Mucosa of descending colon (tissue), 3 donors: ENCODE results near the gene ADGRV1. TPM values are rescaled to one million over a fixed set of nuclear protein-coding genes. Genes with fewer than 3 reads are reported as not detected.
"Not testable (repeated sequence)": the region's sequence is repeated elsewhere in the genome, so short reads cannot be mapped to it uniquely, and the experiment has no call there.

ENCODE experiments used
- ATAC-seq: fragments of 200-7000 bp; cut with Tn5 transposase; one replicate; pipeline ENCODE4 v1.9.1; 2020; ENCODE audit warnings: mild to moderate bottlenecking, moderate library complexity
- DNase-seq, 3 donors: peaks; one replicate each; pipeline ENCODE4 v3.0.0-alpha.2; 2020
- H3K36me3 ChIP-seq: fragments of 200-600 bp; one replicate; pipeline ENCODE4 v1.8.0; 2021; ENCODE audit warnings: low read depth, mild to moderate bottlenecking
- H3K4me1 ChIP-seq: fragments of 200-600 bp; one replicate; pipeline ENCODE4 v1.8.0; 2021; ENCODE audit warnings: low read depth, mild to moderate bottlenecking
- H3K4me3 ChIP-seq: fragments of 200-600 bp; one replicate; pipeline ENCODE4 v1.8.0; 2021; ENCODE audit warnings: mild to moderate bottlenecking
- H3K9me3 ChIP-seq: fragments of 200-600 bp; one replicate; pipeline ENCODE4 v1.8.0; 2021; ENCODE audit warnings: mild to moderate bottlenecking
- CTCF ChIP-seq: fragments of 200-600 bp; IDR thresholded peaks from one replicate; pipeline ENCODE4 v1.8.0; 2022; ENCODE audit warnings: antibody characterized with exemption, mild to moderate bottlenecking
- intact Hi-C, 2 donors: fragments of 100-400 bp; cut with DNase I in 1 of 2; cut with micrococcal nuclease in 1 of 2; formaldehyde crosslinking; loops; one replicate each; pipeline versions ENCODE4 v1.11.0 to v1.11.1; 2022; cut with DNase I, micrococcal nuclease
- total RNA-seq, 3 donors: library from RNA; stranded (reverse); fragmentation: NEBNext Ultra II Directional in 2 of 3; extraction: Animal tissue kit (Norgen Biotek cat#: 25700) in 2 of 3; gene quantifications; one replicate each; pipeline versions ENCODE4 v1.2.1 to v1.2.4, GENCODE V29; 2021 to 2023
- donor health status: DM: no; HTN: no; CAD: no; lungs with moderate emphysema.
- donor health status: DM: no; HTN: no; CAD: no.
- donor health status: DM: no; HTN: yes; CAD: no.

Gene ADGRV1
- total RNA-seq, 3 donors from 2014 or later, result 4.5 to 8.6 (median 6.1) TPM

- Histone ChIP-seq H3K4me1 (peaks cover 4% of the 10 kb centered on the region), H3K36me3 (no peaks in the 10 kb centered on the region), H3K9me3 (no peaks in the 10 kb centered on the region), H3K4me3 (no peak overlapping the region)
- TF ChIP-seq CTCF, result no peak
- ATAC-seq (no peak), DNase-seq (no peak)
- intact Hi-C loops, result no loop called here
Measured at GRCh38 chr5:91031402-91031752, 472.8 kb downstream of the ADGRV1 start.

- Histone ChIP-seq H3K4me1 (peaks cover 3% of the 10 kb centered on the region), H3K9me3 (no peaks in the 10 kb centered on the region), H3K4me3 (no peak overlapping the region), H3K36me3 (no peaks in the 10 kb centered on the region)
- no peak for DNase-seq
- no peak for TF ChIP-seq CTCF
- ATAC-seq, result no peak
- intact Hi-C loops, result no loop called here
Measured at GRCh38 chr5:91032125-91032524, 473.5 kb downstream of the ADGRV1 start.

- H3K4me1 ChIP-seq, result no peaks in the 10 kb centered on the region
- ATAC-seq (peak; percentile 87), DNase-seq (peak in 2 of 3 donors; percentile 25 to 30)
- H3K4me3 ChIP-seq, result no peak overlapping the region
- intact Hi-C loops, result no loop called here
- H3K36me3 ChIP-seq, result no peaks in the 10 kb centered on the region
- no peaks in the 10 kb centered on the region for H3K9me3 ChIP-seq
- no peak for TF ChIP-seq CTCF
Measured at GRCh38 chr5:91033370-91033769, 474.8 kb downstream of the ADGRV1 start.

- ATAC-seq (no peak), DNase-seq (no peak)
- no peak overlapping the region for H3K4me3 ChIP-seq
- no peaks in the 10 kb centered on the region for H3K36me3 ChIP-seq
- no peaks in the 10 kb centered on the region for H3K9me3 ChIP-seq
- intact Hi-C loops, result no loop called here
- TF ChIP-seq CTCF, result no peak
- H3K4me1 ChIP-seq, result peaks cover 5% of the 10 kb centered on the region
Measured at GRCh38 chr5:91038180-91038808, 479.7 kb downstream of the ADGRV1 start.

- DNase-seq, ATAC-seq, intact Hi-C loops, H3K4me3 ChIP-seq, H3K36me3 ChIP-seq, H3K9me3 ChIP-seq, H3K4me1 ChIP-seq: not testable (repeated sequence)
Measured at GRCh38 chr5:91041132-91041531, 482.5 kb downstream of the ADGRV1 start.

GRCh38 chr5:91042247-91042935 lies 483.8 kb downstream of the ADGRV1 start:
- no peak overlapping the region for H3K4me3 ChIP-seq
- ATAC-seq, result peak; percentile 59
- no peaks in the 10 kb centered on the region for H3K36me3 ChIP-seq
- DNase-seq, result no peak
- H3K9me3 ChIP-seq, result no peaks in the 10 kb centered on the region
- intact Hi-C loops, result no loop called here
- peaks cover 5% of the 10 kb centered on the region for H3K4me1 ChIP-seq
- no peak for TF ChIP-seq CTCF
